Fibroblast of pulmonary artery (primary cell): ENCODE results near the gene JAKMIP2.
A peak's percentile ranks its signal among the peaks of the same experiment; 100 is the strongest.

Experiments
- DNase-seq: peaks from one replicate; pipeline ENCODE4 v3.0.0-alpha.2; 2010; ENCODE audit warnings: low read depth
- H3K4me3 ChIP-seq: replicated peaks from 2 replicates; pipeline ENCODE4 v1.5.1; 2011; ENCODE audit warnings: low read depth, mild to moderate bottlenecking, control low read depth, low read length, moderate library complexity
- CTCF ChIP-seq: IDR thresholded peaks from 2 replicates; pipeline ENCODE4 v1.5.1; 2011; ENCODE audit warnings: mild to moderate bottlenecking, control low read depth, low read length, inconsistent platforms; ENCODE audit errors: missing control alignments

The JAKMIP2 gene

GRCh38 chr5:147661541-147661940 lies 121.0 kb downstream of the JAKMIP2 start:
- no peak for TF ChIP-seq CTCF
- H3K4me3 ChIP-seq: no peak overlapping the region
- peak; percentile 30 for DNase-seq

GRCh38 chr5:147659166-147659929 lies 123.2 kb downstream of the JAKMIP2 start:
- DNase-seq: no peak
- no peak overlapping the region for H3K4me3 ChIP-seq
- TF ChIP-seq CTCF: no peak

- DNase-seq: no peak
- no peak overlapping the region for H3K4me3 ChIP-seq
- TF ChIP-seq CTCF: no peak
These were observed 124.1 kb downstream of the JAKMIP2 start for GRCh38 chr5:147658293-147658932.

GRCh38 chr5:147648597-147648996 lies 133.9 kb downstream of the JAKMIP2 start:
- H3K4me3 ChIP-seq: no peak overlapping the region
- TF ChIP-seq CTCF: no peak
- DNase-seq: no peak

DNA sequence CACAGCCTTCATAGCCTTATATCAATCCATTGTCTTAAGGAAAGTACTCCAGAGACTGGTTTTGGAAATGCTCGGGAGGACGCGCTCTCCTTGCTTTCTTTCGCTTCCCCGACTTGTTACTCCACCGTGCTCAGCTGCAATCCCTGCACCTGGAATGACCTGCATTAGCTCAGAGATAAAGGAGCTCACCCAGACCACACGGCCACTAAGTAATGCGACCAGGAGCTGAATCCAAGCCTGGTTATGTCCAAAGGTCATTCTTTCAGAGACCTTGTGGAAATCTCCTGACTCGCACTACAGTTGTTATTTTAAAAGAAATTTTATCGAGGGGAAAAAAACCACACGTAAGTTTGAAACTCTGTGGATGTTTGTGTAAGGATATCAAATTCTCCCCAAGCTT lies 137.3 kb downstream of the JAKMIP2 start:
- no peak for DNase-seq
- no peak overlapping the region for H3K4me3 ChIP-seq
- no peak for TF ChIP-seq CTCF

DNA sequence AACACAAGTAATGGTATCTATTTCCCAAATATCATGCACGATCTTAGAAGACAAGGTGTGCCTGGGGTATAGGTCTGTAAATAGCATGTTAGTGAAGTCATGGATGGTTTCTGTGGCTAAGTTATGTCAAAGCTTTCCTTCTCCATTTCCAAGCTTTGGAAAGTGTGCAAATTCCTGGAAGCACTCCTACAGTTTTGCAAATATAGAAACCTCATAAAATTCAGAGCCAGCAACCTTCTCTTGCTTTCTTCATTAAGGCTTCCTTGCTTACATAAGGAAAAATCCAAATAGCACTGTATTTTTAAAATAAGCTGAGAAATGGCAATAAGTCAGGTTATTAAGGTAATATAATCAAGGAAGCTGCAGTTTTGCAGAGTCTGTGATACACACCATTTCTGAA lies 138.1 kb downstream of the JAKMIP2 start:
- no peak for DNase-seq
- TF ChIP-seq CTCF: no peak
- no peak overlapping the region for H3K4me3 ChIP-seq
